ENCODE measurements around the gene PIGR.

- TF ChIP-seq SUZ12 (IDR thresholded peaks at IDR 0.05; ENCODE audit: extremely low read depth, insufficient read depth, insufficient read length), result no peak
- TF ChIP-seq ZNF274 (IDR thresholded peaks at IDR 0.05; ENCODE audit: low read depth, low read length), result no peak
Observed at GRCh38 chr1:206962272-206962671, 16.0 kb upstream of the PIGR start.

Data from NT2/D1 (cell line).